Myocyte (in vitro differentiated cells): ENCODE data around the gene ZNF341. TPM values are rescaled to one million over a fixed set of nuclear protein-coding genes. Genes with fewer than 3 reads are reported as not detected.
A peak's percentile ranks its signal among the peaks of the same experiment; 100 is the strongest.
"Not testable (repeated sequence)": the region's sequence is repeated elsewhere in the genome, so short reads cannot be mapped to it uniquely, and the experiment has no call there.

Experiments used
- DNase-seq: peaks from one replicate; pipeline ENCODE4 v3.0.0-alpha.2; 2012; ENCODE audit warnings: low read depth
- polyA plus RNA-seq: library from polyadenylated mRNA; unstranded; fragments of >200 nt; gene quantifications from one replicate; pipeline ENCODE4 v1.2.1, GENCODE V29; 2012; ENCODE audit warnings: missing spikeins
- total RNA-seq: library from RNA; depleted of rRNA; stranded (reverse); fragments of >200 nt; gene quantifications from 2 replicates; pipeline ENCODE4 v1.2.3, GENCODE V29; 2014

ZNF341 gene
- total RNA-seq: 1.8 and 2.0 TPM in 2 replicates
- 2.4 TPM for polyA plus RNA-seq

- peak; percentile 84 for DNase-seq
These were observed at the start of gene ZNF341 for GRCh38 chr20:33731693-33732165. TSS of gene ZNF341 (plus strand) at chr20:33731996. CDS start at chr20:33732022, 26 bp downstream.

- peak; percentile 6 for DNase-seq
These were observed 47.1 kb upstream of the ZNF341 start for GRCh38 chr20:33684533-33685327.

GRCh38 chr20:33685328-33686099 is 46.3 kb upstream of the ZNF341 start:
- peak; percentile 38 for DNase-seq

- peak; percentile 95 for DNase-seq
These were observed 45.5 kb upstream of the ZNF341 start, which contains the start of gene E2F1 for GRCh38 chr20:33686100-33686983. TSS of gene E2F1 (minus strand) at chr20:33686385. CDS start at chr20:33686264, 121 bp downstream.

GRCh38 chr20:33686984-33687366 is 44.8 kb upstream of the ZNF341 start:
- no peak for DNase-seq

GRCh38 chr20:33687370-33687915 is 44.4 kb upstream of the ZNF341 start:
- no peak for DNase-seq

- no peak for DNase-seq
These were observed 43.5 kb upstream of the ZNF341 start for GRCh38 chr20:33687993-33688937.

- DNase-seq: no peak
These were observed 42.8 kb upstream of the ZNF341 start for GRCh38 chr20:33688938-33689424.

- DNase-seq: no peak
These were observed 42.3 kb upstream of the ZNF341 start for GRCh38 chr20:33689493-33689892.

GRCh38 chr20:33689973-33690372 is 41.8 kb upstream of the ZNF341 start:
- DNase-seq: peak; percentile 57

GRCh38 chr20:33693289-33693688 is 38.5 kb upstream of the ZNF341 start:
- no peak for DNase-seq

GRCh38 chr20:33693741-33694638 is 37.8 kb upstream of the ZNF341 start:
- DNase-seq: peak; percentile 13

GRCh38 chr20:33694639-33695012 is 37.2 kb upstream of the ZNF341 start:
- DNase-seq: peak; percentile 54

- DNase-seq: peak; percentile 80
These were observed 35.3 kb upstream of the ZNF341 start for GRCh38 chr20:33696448-33696847.

GRCh38 chr20:33697129-33697528 is 34.7 kb upstream of the ZNF341 start:
- peak; percentile 71 for DNase-seq

- DNase-seq: not testable (repeated sequence)
These were observed 32.8 kb upstream of the ZNF341 start for GRCh38 chr20:33698966-33699365.

- DNase-seq: not testable (repeated sequence)
These were observed 30.9 kb upstream of the ZNF341 start for GRCh38 chr20:33700696-33701441.
